Suprapubic skin (tissue), 4 donors: ENCODE measurements around the gene CYFIP1. TPM values are rescaled to one million over a fixed set of nuclear protein-coding genes. Genes with fewer than 3 reads are reported as not detected.

Source experiments
- DNase-seq, 2 donors: peaks; one replicate each; pipeline ENCODE4 v3.0.0-alpha.2; 2019; ENCODE audit warnings: low spot score in 2 of 2
- H3K27ac ChIP-seq: fragments of 200-600 bp; sonication (generic); one replicate; pipeline ENCODE4 v1.5.1; 2019
- H3K27me3 ChIP-seq: fragments of 200-600 bp; sonication (generic); one replicate; pipeline ENCODE4 v1.5.1; 2019
- H3K36me3 ChIP-seq: fragments of 200-600 bp; sonication (generic); one replicate; pipeline ENCODE4 v1.5.1; 2019
- H3K4me1 ChIP-seq: fragments of 200-600 bp; sonication (generic); one replicate; pipeline ENCODE4 v1.5.1; 2019
- H3K4me3 ChIP-seq: fragments of 200-600 bp; sonication (generic); one replicate; pipeline ENCODE4 v1.5.1; 2019; ENCODE audit warnings: mild to moderate bottlenecking
- H3K9me3 ChIP-seq: fragments of 200-600 bp; sonication (generic); one replicate; pipeline ENCODE4 v1.5.1; 2019
- CTCF ChIP-seq, 2 donors: fragments of 200-600 bp in 1 of 2; fragments of 450-650 bp in 1 of 2; sonication (generic) in 1 of 2; IDR thresholded peaks; one replicate each; pipeline ENCODE4 v1.5.1; 2016 to 2019; ENCODE audit warnings: antibody characterized with exemption in 2 of 2, mild to moderate bottlenecking in 1 of 2, moderate library complexity in 1 of 2
- EP300 ChIP-seq: sonication (generic); formaldehyde crosslinking; IDR thresholded peaks from one replicate; pipeline ENCODE4 v1.6.1; 2017; ENCODE audit warnings: antibody characterized with exemption
- POLR2A ChIP-seq, 2 donors: fragments of 450-650 bp; IDR thresholded peaks; one replicate each; pipeline ENCODE4 v1.6.1; 2017; ENCODE audit warnings: antibody characterized with exemption in 2 of 2, mild to moderate bottlenecking in 2 of 2, moderate library complexity in 2 of 2
- POLR2AphosphoS5 ChIP-seq, 3 donors: sonication (generic); formaldehyde crosslinking; IDR thresholded peaks; one replicate each; pipeline ENCODE4 v1.6.1; 2017; ENCODE audit warnings: antibody characterized with exemption in 3 of 3
- WGBS: methylation state at CpG from one replicate; pipeline ENCODE4 v1.1.5; 2018; 5-methylcytosine and 5-hydroxymethylcytosine counted together
- total RNA-seq, 4 donors: library from RNA; depleted of rRNA; stranded (reverse); fragments of >200 nt; gene quantifications; one replicate each; pipeline ENCODE4 v1.1.0, GENCODE V29; 2016

Gene CYFIP1
- total RNA-seq, 4 donors from 2014 or later: 77.5 to 106 (median 99.4) TPM

GRCh38 chr15:22922003-22922402 lies 58.2 kb downstream of the CYFIP1 start:
- H3K27ac ChIP-seq: no peak overlapping the region

GRCh38 chr15:22919171-22919570 lies 61.0 kb downstream of the CYFIP1 start:
- Histone ChIP-seq H3K9me3 (no peaks in the 10 kb centered on the region), H3K36me3 (peaks cover 68% of the 10 kb centered on the region), H3K27me3 (no peaks in the 10 kb centered on the region), H3K4me1 (no peaks in the 10 kb centered on the region), H3K4me3 (no peak overlapping the region), H3K27ac (no peak overlapping the region)
- TF ChIP-seq EP300 (no peak), POLR2A (IDR thresholded peaks at IDR 0.05) (no peak), CTCF (IDR thresholded peaks at IDR 0.05) (no peak), POLR2AphosphoS5 (IDR thresholded peaks at IDR 0.05) (no peak)
- 65% methylated on average over 3 of the region's 3 CpGs for WGBS
- no peak for DNase-seq

More at GRCh38 chr15:22922003-22922402, 58.2 kb downstream of the CYFIP1 start:
- WGBS: 91% methylated on average over 5 of the region's 5 CpGs
- TF ChIP-seq POLR2A (IDR thresholded peaks at IDR 0.05) (no peak), EP300 (no peak), CTCF (IDR thresholded peaks at IDR 0.05) (no peak), POLR2AphosphoS5 (IDR thresholded peaks at IDR 0.05) (no peak)
- no peaks in the 10 kb centered on the region for H3K4me1 ChIP-seq
- no peaks in the 10 kb centered on the region for H3K27me3 ChIP-seq
- H3K4me3 ChIP-seq: no peak overlapping the region
- no peak for DNase-seq
- no peaks in the 10 kb centered on the region for H3K9me3 ChIP-seq
- peaks cover 63% of the 10 kb centered on the region for H3K36me3 ChIP-seq

- Histone ChIP-seq H3K27me3 (no peaks in the 10 kb centered on the region), H3K27ac (no peak overlapping the region), H3K4me1 (no peaks in the 10 kb centered on the region), H3K36me3 (peaks cover 69% of the 10 kb centered on the region), H3K4me3 (no peak overlapping the region), H3K9me3 (no peaks in the 10 kb centered on the region)
- TF ChIP-seq POLR2A (IDR thresholded peaks at IDR 0.05) (no peak), POLR2AphosphoS5 (IDR thresholded peaks at IDR 0.05) (no peak), EP300 (no peak), CTCF (IDR thresholded peaks at IDR 0.05) (no peak)
- WGBS: 93% methylated on average over 25 of the region's 25 CpGs
- no peak for DNase-seq
Measured at GRCh38 chr15:22918596-22919140, 61.5 kb downstream of the CYFIP1 start.

GRCh38 chr15:22918056-22918455 lies 62.1 kb downstream of the CYFIP1 start:
- Histone ChIP-seq H3K4me1 (no peaks in the 10 kb centered on the region), H3K4me3 (no peak overlapping the region), H3K27me3 (no peaks in the 10 kb centered on the region), H3K36me3 (peaks cover 68% of the 10 kb centered on the region), H3K27ac (no peak overlapping the region), H3K9me3 (no peaks in the 10 kb centered on the region)
- TF ChIP-seq CTCF (IDR thresholded peaks at IDR 0.05): no peak
- TF ChIP-seq EP300: no peak
- no peak for TF ChIP-seq POLR2A (IDR thresholded peaks at IDR 0.05)
- TF ChIP-seq POLR2AphosphoS5 (IDR thresholded peaks at IDR 0.05): no peak
- 94% methylated on average over 4 of the region's 9 CpGs for WGBS
- no peak for DNase-seq

DNA sequence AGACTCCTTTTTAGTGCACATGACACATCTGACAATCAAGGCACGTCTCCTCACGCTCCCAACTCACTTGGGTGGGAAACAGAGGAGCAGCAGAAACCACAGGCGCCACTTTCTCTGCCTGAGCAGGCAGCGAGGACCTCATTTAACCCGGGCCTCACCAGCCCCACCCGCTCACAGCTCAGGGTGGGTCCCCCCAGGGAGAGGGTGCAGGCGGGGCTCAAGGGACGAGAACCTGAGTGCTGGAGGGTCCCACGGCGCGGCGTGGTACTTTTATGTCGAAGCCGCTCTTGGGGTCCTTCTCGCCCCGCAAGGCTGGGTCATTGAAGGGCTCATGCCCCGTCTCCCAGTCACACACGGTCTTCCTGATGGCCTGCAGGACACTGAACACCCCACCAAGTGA lies 62.6 kb downstream of the CYFIP1 start:
- Histone ChIP-seq H3K36me3 (peaks cover 71% of the 10 kb centered on the region), H3K27ac (no peak overlapping the region), H3K4me1 (no peaks in the 10 kb centered on the region), H3K4me3 (no peak overlapping the region), H3K9me3 (no peaks in the 10 kb centered on the region), H3K27me3 (no peaks in the 10 kb centered on the region)
- no peak for TF ChIP-seq EP300
- no peak for TF ChIP-seq CTCF (IDR thresholded peaks at IDR 0.05)
- TF ChIP-seq POLR2A (IDR thresholded peaks at IDR 0.05): no peak
- no peak for TF ChIP-seq POLR2AphosphoS5 (IDR thresholded peaks at IDR 0.05)
- 81% methylated on average over 5 of the region's 18 CpGs for WGBS
- no peak for DNase-seq
